SK-N-MC (cell line): ENCODE measurements around the gene RTCA.

Experiments
- EZH2 ChIP-seq: fragments of 200-600 bp; sonication (generic); IDR thresholded peaks from one replicate; pipeline ENCODE4 v1.6.1; 2017; ENCODE audit warnings: antibody characterized with exemption
- POLR2AphosphoS5 ChIP-seq: IDR thresholded peaks from 2 replicates; pipeline ENCODE4 v1.6.1; 2012; ENCODE audit warnings: mild to moderate bottlenecking, low read depth, low read length, borderline replicate concordance

- no peak for TF ChIP-seq EZH2
- no peak for TF ChIP-seq POLR2AphosphoS5
These were observed 26.7 kb downstream of the RTCA start for GRCh38 chr1:100292711-100293110.
